ENCODE results near the gene OSR1.
"Not testable (repeated sequence)": the region's sequence is repeated elsewhere in the genome, so short reads cannot be mapped to it uniquely, and the experiment has no call there.

Gene OSR1

GRCh38 chr2:19358242-19359020 lies at the start of gene OSR1:
TSS of gene OSR1 (minus strand) at chr2:19358623. CDS start at chr2:19353805, 4,818 bp downstream.
- peak; percentile 89 for DNase-seq

- no peak for DNase-seq
Observed at GRCh38 chr2:19403785-19404184, 45.4 kb upstream of the OSR1 start.

GRCh38 chr2:19392191-19392590 lies 33.8 kb upstream of the OSR1 start:
- DNase-seq = no peak

- not testable (repeated sequence) for DNase-seq
Observed at GRCh38 chr2:19389469-19389868, 31.0 kb upstream of the OSR1 start.

- DNase-seq = no peak
Observed at GRCh38 chr2:19380532-19380931, 22.1 kb upstream of the OSR1 start.

- DNase-seq = no peak
Observed at GRCh38 chr2:19378939-19379338, 20.5 kb upstream of the OSR1 start.

GRCh38 chr2:19377717-19378116 lies 19.3 kb upstream of the OSR1 start:
- no peak for DNase-seq

GRCh38 chr2:19373352-19373751 lies 14.9 kb upstream of the OSR1 start:
- no peak for DNase-seq

GRCh38 chr2:19371996-19372582 lies 13.7 kb upstream of the OSR1 start:
- no peak for DNase-seq

- no peak for DNase-seq
Observed at GRCh38 chr2:19369341-19369955, 11.0 kb upstream of the OSR1 start.

GRCh38 chr2:19368760-19369159 lies 10.3 kb upstream of the OSR1 start:
- no peak for DNase-seq

GRCh38 chr2:19367326-19367725 lies 8.9 kb upstream of the OSR1 start:
- no peak for DNase-seq

GRCh38 chr2:19365126-19365525 lies 6.7 kb upstream of the OSR1 start:
- no peak for DNase-seq

GRCh38 chr2:19364014-19364413 lies 5.6 kb upstream of the OSR1 start:
- DNase-seq = no peak

GRCh38 chr2:19363474-19363778 lies 5.0 kb upstream of the OSR1 start:
- no peak for DNase-seq

- DNase-seq = peak; percentile 89
Observed at GRCh38 chr2:19362755-19363473, 4.5 kb upstream of the OSR1 start.

- DNase-seq = no peak
Observed at GRCh38 chr2:19362094-19362754, 3.8 kb upstream of the OSR1 start.

- DNase-seq = peak; percentile 57
Observed at GRCh38 chr2:19361325-19361990, 3.0 kb upstream of the OSR1 start.

GRCh38 chr2:19360966-19361321 lies 2.5 kb upstream of the OSR1 start:
- DNase-seq = no peak

- DNase-seq = no peak
Observed at GRCh38 chr2:19360266-19360965, 2.0 kb upstream of the OSR1 start.

- DNase-seq = no peak
Observed at GRCh38 chr2:19359456-19359855, 1.0 kb upstream of the OSR1 start.

GRCh38 chr2:19359021-19359357 lies 566 bp upstream of the OSR1 start:
- DNase-seq = no peak

All from left hindlimb (tissue), 1 donor.